Urothelium cell line (cell line): Measurements from ENCODE around the gene COL5A1.
"Not testable (repeated sequence)": the region's sequence is repeated elsewhere in the genome, so short reads cannot be mapped to it uniquely, and the experiment has no call there.

Experiments
- DNase-seq: peaks from one replicate; pipeline ENCODE4 v3.0.0; 2011; ENCODE audit warnings: low spot score, mixed read lengths
- FAIRE-seq: peaks from 2 replicates; lab custom pipeline; 2011; peaks lifted over from hg19 to GRCh38; lab: Jason Lieb, UNC

COL5A1 gene

GRCh38 chr9:134841180-134841904 is 199.7 kb downstream of the COL5A1 start:
- DNase-seq (no peak), FAIRE-seq (no peak)

DNA sequence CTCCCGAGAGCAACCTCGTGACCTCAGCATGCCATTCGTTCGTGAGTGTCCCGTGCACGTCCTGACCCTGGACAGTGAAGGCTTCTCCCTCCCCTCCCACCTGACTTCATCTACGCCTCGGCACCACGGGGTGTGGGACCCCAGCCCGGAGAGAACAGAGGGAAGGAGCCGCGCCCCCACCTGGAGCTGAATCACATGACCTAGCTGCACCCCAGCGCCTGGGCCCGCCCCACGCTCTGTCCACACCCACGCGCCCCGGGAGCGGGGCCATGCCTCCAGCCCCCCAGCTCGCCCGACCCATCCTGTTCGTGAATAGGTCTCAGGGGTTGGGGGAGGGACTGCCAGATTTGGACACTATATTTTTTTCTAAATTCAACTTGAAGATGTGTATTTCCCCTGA is 200.7 kb downstream of the COL5A1 start:
- FAIRE-seq (no peak), DNase-seq (no peak)

- no peak for DNase-seq
- FAIRE-seq = no peak
Measured at GRCh38 chr9:134843740-134844139, 202.1 kb downstream of the COL5A1 start.

DNA sequence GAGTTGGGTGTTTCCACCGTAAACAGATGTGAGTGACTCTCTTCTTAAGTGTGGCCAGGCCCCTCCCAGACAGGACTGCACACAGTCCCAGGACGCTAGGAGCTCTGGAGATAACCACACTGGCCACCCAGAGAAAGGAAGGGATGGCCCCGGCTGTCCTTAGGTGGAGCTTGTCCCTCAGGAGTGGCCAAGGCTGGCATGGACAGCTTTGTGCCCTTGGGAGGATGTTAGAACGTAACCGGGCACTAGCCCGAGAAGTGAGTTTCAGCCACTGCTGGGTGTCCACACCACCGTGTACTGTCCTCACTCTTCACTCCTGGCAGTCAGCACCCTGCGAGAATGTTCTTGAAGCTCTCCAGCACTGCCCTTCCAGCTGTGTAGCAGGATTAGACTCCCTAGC is 203.2 kb downstream of the COL5A1 start:
- no peak for DNase-seq
- FAIRE-seq = no peak

DNA sequence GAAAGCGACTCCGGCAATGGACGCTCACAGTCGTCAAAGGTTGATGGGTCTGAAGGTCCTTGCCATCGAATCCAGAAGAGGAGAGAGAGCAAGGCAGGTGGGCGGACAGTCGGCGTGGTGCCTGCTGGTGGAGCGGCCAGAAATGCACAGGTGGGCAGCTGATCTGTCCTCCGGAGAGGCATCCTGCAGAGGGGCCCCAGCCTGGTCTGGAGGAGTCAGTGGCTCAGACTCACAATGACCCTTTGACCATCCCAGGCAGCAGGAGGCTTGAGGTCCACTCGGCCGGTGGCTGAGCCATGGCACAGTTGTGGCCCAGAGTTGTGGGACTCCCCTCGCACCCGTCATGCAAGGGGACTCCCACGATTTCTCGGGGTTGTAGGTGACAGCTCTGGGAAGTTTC is 204.6 kb downstream of the COL5A1 start:
- no peak for FAIRE-seq
- no peak for DNase-seq

DNA sequence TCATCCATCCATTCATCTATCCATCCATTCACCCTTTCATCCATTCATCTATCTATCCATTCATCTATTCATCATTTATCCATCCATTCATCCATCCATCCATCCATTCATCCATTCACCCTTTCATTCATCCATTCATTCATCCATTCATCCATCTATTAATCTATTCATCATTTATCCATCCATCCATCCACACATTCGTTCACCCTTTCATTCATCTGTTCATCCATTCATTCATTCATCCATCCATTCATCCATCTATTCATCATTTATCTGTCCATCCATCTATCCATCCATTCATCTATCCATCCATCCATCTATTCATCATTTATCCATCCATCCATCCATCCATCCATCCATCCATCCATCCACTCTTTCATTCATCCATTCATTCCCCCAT is 205.1 kb downstream of the COL5A1 start:
- no peak for DNase-seq
- FAIRE-seq = no peak

- DNase-seq (no peak), FAIRE-seq (peak; percentile 87)
Measured at GRCh38 chr9:134847138-134847537, 205.5 kb downstream of the COL5A1 start.

- DNase-seq = no peak
- no peak for FAIRE-seq
Measured at GRCh38 chr9:134847752-134848432, 206.3 kb downstream of the COL5A1 start.

DNA sequence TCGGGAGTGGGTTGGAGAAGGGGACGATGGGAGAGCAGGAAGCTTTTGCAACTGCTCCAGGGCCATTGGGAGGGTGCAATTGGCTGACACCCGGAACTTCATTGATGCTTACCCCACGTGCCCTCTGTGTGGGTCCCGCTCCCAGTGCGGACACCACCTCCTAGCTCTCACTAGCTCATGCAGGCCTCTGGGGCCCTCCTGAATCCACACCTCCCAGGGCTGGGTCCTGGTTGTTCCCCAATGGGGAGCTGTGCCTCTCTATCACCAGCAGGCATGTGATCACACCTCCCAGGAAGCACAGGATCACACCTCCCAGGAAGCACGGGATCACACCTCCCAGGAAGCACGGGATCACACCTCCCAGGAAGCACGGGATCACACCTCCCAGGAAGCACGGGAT is 206.9 kb downstream of the COL5A1 start:
- no peak for FAIRE-seq
- DNase-seq = no peak

- no peak for DNase-seq
- FAIRE-seq = no peak
Measured at GRCh38 chr9:134850611-134851010, 209.0 kb downstream of the COL5A1 start.

GRCh38 chr9:134851020-134851419 is 209.4 kb downstream of the COL5A1 start:
- FAIRE-seq (no peak), DNase-seq (no peak)

DNA sequence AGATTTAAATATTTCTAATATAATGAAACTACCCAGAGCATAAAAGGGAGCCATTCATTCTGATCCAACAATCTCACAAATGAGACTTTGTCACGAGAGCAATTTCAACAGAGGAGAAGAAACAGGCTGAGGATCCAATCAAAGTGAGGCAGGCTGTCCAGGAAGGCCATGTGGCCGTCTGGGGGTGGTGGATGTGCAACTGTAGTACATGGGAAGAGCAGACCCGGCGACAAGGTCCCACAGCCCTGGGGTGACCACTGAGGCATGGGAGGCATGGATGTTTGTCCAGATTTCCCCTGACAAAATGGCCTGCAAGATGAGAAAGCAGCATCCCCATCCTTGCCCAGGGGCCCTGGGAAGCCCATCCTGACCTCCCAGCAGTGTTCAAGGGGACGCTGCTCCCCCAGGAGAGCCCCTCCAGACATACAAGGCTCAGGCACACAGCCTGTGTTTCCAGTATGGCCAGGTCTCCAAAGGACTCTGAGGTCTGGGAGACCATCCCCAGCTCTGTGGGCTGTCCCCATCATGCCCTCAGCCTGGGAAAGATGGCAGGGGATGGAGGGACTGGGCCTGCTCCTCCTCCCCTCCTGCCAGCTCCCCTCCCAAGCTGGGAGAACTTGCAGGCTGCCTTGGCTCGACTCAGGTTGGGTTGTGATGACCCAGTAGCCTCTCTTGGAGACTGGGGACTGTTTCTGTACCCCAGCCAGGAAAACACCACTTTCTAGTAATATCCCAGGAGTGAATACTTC is 211.5 kb downstream of the COL5A1 start:
- no peak for FAIRE-seq

DNA sequence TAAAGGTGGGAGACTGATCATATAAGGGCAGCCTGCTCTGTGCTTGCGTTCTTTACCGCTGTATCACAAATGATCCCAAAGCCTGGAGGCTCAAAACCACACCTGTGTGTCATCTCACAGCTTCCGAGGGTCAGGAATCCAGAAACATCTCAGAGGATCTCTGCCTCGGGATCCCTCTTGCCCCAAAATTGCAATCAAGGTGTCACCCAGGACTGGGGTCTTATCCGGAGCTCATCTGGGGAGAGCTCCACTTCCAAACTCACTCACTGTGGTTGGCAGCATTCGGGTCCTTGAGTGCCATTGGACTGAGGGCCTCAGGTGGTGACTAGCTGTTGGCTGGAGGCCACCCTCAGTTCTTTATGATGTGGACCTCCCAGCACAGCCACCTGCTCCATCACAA is 212.3 kb downstream of the COL5A1 start:
- FAIRE-seq = no peak

More for the DNA sequence above, 211.5 kb downstream of the COL5A1 start:
- DNase-seq = no peak

DNA sequence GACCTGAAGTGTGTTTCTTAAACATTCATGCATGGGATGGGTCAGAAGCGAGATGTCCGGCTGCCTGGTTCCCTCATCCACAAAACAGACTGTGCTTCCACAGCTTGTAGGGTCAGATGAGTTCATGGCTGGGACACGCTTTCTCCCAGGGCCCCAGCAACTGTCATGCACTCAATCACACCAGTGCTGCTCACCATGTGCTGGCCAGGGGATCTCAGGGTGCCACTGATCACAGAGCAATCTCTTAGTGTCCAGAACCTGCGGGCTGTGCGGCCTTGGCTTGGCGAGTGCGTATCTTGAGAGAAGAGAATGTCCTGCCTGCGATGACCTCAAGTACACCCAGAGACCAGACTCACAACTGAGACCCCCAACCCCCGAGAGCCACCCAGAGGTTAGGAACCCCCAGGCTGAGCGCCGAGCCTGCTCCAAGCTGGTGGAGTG is 213.0 kb downstream of the COL5A1 start:
- FAIRE-seq (no peak), DNase-seq (no peak)

More for the DNA sequence above, 212.3 kb downstream of the COL5A1 start:
- no peak for DNase-seq

- FAIRE-seq (no peak), DNase-seq (no peak)
Measured at GRCh38 chr9:134855231-134855899, 213.8 kb downstream of the COL5A1 start.

GRCh38 chr9:134855900-134856377 is 214.3 kb downstream of the COL5A1 start:
- no peak for DNase-seq
- no peak for FAIRE-seq

DNA sequence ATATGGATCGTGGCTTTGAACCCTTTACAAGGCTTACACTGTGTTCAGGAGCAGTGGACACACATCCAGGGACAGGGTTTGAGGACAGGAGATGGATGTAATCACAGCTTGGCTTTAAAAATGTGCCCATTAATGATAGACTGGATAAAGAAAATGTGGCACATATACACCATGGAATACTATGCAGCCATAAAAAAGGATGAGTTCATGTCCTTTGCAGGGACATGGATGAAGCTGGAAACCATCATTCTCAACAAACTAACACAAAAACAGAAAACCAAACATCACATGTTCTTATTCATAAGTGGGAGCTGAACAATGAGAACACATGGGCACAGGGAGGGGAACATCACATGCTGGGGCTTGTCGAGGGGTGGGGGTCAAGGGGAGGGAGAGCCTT is 215.8 kb downstream of the COL5A1 start:
- FAIRE-seq, DNase-seq: not testable (repeated sequence)

- DNase-seq = peak; percentile 79
- FAIRE-seq = no peak
Measured at GRCh38 chr9:134858051-134858841, 216.6 kb downstream of the COL5A1 start.

DNA sequence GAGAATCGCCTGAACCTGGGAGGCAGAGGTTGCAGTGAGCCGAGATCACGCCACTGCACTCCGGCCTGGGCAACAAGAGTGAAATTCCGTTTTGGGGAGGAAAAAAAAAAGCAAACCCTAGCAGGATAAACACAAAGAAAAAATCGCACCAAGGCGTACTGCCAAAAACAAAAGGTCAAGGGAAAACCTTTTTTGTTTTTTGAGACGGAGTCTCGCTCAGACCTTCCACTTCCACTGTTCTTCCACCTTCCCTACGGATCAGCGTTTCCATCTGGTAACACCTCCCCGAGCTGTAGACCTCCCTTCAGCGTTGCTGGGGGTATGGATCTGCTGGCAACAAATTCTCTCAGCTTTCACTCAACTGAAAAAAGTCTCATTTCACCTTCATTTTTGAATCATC is 218.9 kb downstream of the COL5A1 start:
- FAIRE-seq = no peak
- no peak for DNase-seq
